Mesendoderm (in vitro differentiated cells): Measurements from ENCODE around the gene FIGN.

ENCODE experiments used
- DNase-seq: peaks from one replicate; pipeline ENCODE4 v3.0.0; 2013
- H2AK5ac ChIP-seq: 2 replicates; pipeline ENCODE4 v1.6.1; 2013; ENCODE audit warnings: low read length, inconsistent platforms
- H2BK120ac ChIP-seq: 2 replicates; pipeline ENCODE4 v1.6.1; 2013; ENCODE audit warnings: low read depth, mild to moderate bottlenecking, low read length, moderate library complexity, mixed read lengths
- H2BK15ac ChIP-seq: replicated peaks from 2 replicates; pipeline ENCODE4 v1.6.1; 2013; ENCODE audit warnings: low read depth, mild to moderate bottlenecking, moderate library complexity
- H2BK5ac ChIP-seq: 2 replicates; pipeline ENCODE4 v1.6.1; 2013; ENCODE audit warnings: low read length, inconsistent platforms
- H3K18ac ChIP-seq: 2 replicates; pipeline ENCODE4 v1.6.1; 2013; ENCODE audit warnings: mild to moderate bottlenecking, low read length, mixed read lengths
- H3K23ac ChIP-seq: one replicate; pipeline ENCODE4 v1.6.1; 2013; ENCODE audit warnings: low read length
- H3K27ac ChIP-seq: 2 replicates; pipeline ENCODE4 v1.5.1; 2013; ENCODE audit warnings: low read depth, mild to moderate bottlenecking, inconsistent platforms, low read length, moderate library complexity
- H3K27me3 ChIP-seq: 2 replicates; pipeline ENCODE4 v1.6.1; 2013; ENCODE audit warnings: low read length, control low read depth, mild to moderate bottlenecking, inconsistent platforms; ENCODE audit not compliant: insufficient read depth, poor library complexity
- H3K36me3 ChIP-seq: 2 replicates; pipeline ENCODE4 v1.6.1; 2013; ENCODE audit warnings: low read length, inconsistent platforms; ENCODE audit not compliant: control insufficient read depth, insufficient read depth
- H3K4ac ChIP-seq: one replicate; pipeline ENCODE4 v1.6.1; 2013; ENCODE audit warnings: low read depth, mild to moderate bottlenecking, low read length, moderate library complexity
- H3K4me1 ChIP-seq: 2 replicates; pipeline ENCODE4 v1.6.1; 2013; ENCODE audit warnings: low read depth, low read length, inconsistent platforms; ENCODE audit not compliant: control insufficient read depth
- H3K4me2 ChIP-seq: 2 replicates; pipeline ENCODE4 v1.6.1; 2013; ENCODE audit warnings: low read length
- H3K4me3 ChIP-seq: 2 replicates; pipeline ENCODE4 v1.5.1; 2013; ENCODE audit warnings: mild to moderate bottlenecking, low read length
- H3K56ac ChIP-seq: one replicate; pipeline ENCODE4 v1.6.1; 2013; ENCODE audit warnings: low read length
- H3K79me1 ChIP-seq: 2 replicates; pipeline ENCODE4 v1.6.1; 2013; ENCODE audit warnings: low read length, inconsistent platforms
- H3K79me2 ChIP-seq: 2 replicates; pipeline ENCODE4 v1.6.1; 2013; ENCODE audit warnings: mild to moderate bottlenecking, low read length; ENCODE audit not compliant: control insufficient read depth, insufficient read depth
- H3K9ac ChIP-seq: 2 replicates; pipeline ENCODE4 v1.6.1; 2013; ENCODE audit warnings: low read length, inconsistent platforms
- H4K5ac ChIP-seq: one replicate; pipeline ENCODE4 v1.6.1; 2013; ENCODE audit warnings: low read length
- H4K8ac ChIP-seq: one replicate; pipeline ENCODE4 v1.6.1; 2013; ENCODE audit warnings: low read depth, mild to moderate bottlenecking, control low read depth, low read length, moderate library complexity
- WGBS: extraction: QIAGEN DNeasy Blood & Tissue Kit; methylation state at CpG from one replicate; pipeline ENCODE4 v1.1.7; 2013; ENCODE audit warnings: low lambda C conversion rate, missing lambda C conversion rate; ENCODE audit not compliant: insufficient coverage; ENCODE audit errors: extremely low coverage; 5-methylcytosine and 5-hydroxymethylcytosine counted together

Gene FIGN

DNA sequence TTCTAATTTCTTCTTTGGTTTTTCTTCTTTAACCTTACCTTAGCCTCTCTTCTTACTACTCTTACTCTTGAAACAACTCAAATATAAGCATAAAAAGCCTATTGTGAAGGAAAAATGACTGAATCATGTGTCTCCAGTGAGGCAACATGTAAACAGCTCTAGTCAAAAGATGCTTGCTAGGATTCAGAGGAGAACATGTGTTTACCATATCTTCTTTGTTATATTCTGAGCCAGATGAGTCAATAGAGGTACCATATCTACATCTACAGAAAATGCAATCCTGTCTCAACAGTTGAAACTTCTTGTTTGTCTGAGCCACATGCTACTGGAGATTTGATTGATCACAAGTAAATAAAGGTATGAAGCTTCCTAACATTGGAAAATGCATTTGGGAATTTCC lies 15.9 kb upstream of the FIGN start:
- Histone ChIP-seq H3K4me1 (no peaks in the 10 kb centered on the region), H3K4me3 (no peak overlapping the region), H3K79me2 (no peaks in the 10 kb centered on the region), H3K23ac (no peak overlapping the region), H3K27ac (no peak overlapping the region), H4K8ac (no peak overlapping the region), H3K4ac (no peak overlapping the region), H3K56ac (no peak overlapping the region), H2BK120ac (no peak overlapping the region), H3K36me3 (no peaks in the 10 kb centered on the region), H3K79me1 (no peaks in the 10 kb centered on the region), H4K5ac (no peak overlapping the region), H2BK5ac (no peak overlapping the region), H3K9ac (no peak overlapping the region), H3K27me3 (no peaks in the 10 kb centered on the region), H2BK15ac (no peak overlapping the region), H2AK5ac (no peak overlapping the region), H3K4me2 (no peak overlapping the region), H3K18ac (no peak overlapping the region)
- no peak for DNase-seq

DNA sequence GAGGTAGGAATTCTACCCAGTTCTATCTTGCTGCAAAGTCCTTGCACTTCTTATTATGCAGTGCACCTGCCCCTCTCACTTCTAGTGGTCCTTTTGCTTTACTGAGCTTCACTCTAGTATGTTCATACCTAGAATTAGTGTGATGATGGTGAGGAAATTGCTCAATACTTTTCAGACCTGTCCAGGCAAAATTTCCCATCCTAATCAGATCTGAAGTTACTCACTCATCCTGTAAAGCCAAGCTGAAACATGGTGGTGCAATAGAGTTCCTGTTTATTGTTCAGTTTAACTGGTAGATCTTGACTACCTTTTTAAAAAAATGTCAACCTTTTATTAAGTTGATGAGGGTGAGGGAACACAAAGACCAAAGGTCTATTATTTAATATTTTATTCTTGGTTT lies 12.6 kb upstream of the FIGN start:
- no peak overlapping the region for H2BK15ac ChIP-seq
- H3K27me3 ChIP-seq = no peaks in the 10 kb centered on the region
- no peaks in the 10 kb centered on the region for H3K36me3 ChIP-seq
- H2AK5ac ChIP-seq = no peak overlapping the region
- H3K23ac ChIP-seq = no peak overlapping the region
- H3K4ac ChIP-seq = no peak overlapping the region
- H3K4me3 ChIP-seq = no peak overlapping the region
- no peak overlapping the region for H2BK120ac ChIP-seq
- no peak for DNase-seq
- no peaks in the 10 kb centered on the region for H3K4me1 ChIP-seq
- no peaks in the 10 kb centered on the region for H3K79me1 ChIP-seq
- H4K8ac ChIP-seq = no peak overlapping the region
- no peaks in the 10 kb centered on the region for H3K79me2 ChIP-seq
- no peak overlapping the region for H4K5ac ChIP-seq
- no peak overlapping the region for H3K4me2 ChIP-seq
- no peak overlapping the region for H3K18ac ChIP-seq
- no peak overlapping the region for H2BK5ac ChIP-seq
- no peak overlapping the region for H3K27ac ChIP-seq
- H3K9ac ChIP-seq = no peak overlapping the region
- no peak overlapping the region for H3K56ac ChIP-seq

DNA sequence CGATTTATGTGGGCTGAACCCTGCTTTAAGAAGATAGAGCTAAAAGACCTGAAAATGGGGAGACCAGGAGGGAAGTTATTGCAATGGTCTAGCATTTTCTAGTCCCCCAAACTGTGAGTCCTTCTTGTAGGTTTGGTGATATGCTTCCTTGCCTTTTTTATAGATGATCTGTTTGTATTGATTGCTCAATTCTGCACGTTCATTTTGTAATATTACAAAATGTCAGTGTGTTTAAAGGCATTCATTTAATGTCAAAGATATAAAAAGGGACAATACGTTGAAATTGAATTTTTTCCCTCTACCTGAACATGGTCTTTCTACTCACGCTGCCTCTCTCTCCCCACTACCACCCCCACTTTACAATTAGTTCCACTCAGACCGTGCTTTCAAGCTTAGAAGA lies 5.6 kb upstream of the FIGN start:
- no peak overlapping the region for H4K5ac ChIP-seq
- H2BK5ac ChIP-seq = no peak overlapping the region
- H3K9ac ChIP-seq = no peak overlapping the region
- no peaks in the 10 kb centered on the region for H3K27me3 ChIP-seq
- no peak overlapping the region for H2AK5ac ChIP-seq
- H2BK120ac ChIP-seq = no peak overlapping the region
- H4K8ac ChIP-seq = no peak overlapping the region
- no peak overlapping the region for H3K4me3 ChIP-seq
- no peaks in the 10 kb centered on the region for H3K79me1 ChIP-seq
- H3K4me1 ChIP-seq = no peaks in the 10 kb centered on the region
- H3K4me2 ChIP-seq = no peak overlapping the region
- H3K4ac ChIP-seq = no peak overlapping the region
- H3K36me3 ChIP-seq = no peaks in the 10 kb centered on the region
- no peak overlapping the region for H2BK15ac ChIP-seq
- H3K18ac ChIP-seq = no peak overlapping the region
- no peak overlapping the region for H3K27ac ChIP-seq
- no peak overlapping the region for H3K23ac ChIP-seq
- no peak overlapping the region for H3K56ac ChIP-seq
- DNase-seq = no peak
- no CpG with 5 or more reads among the region's 5 CpGs for WGBS
- no peaks in the 10 kb centered on the region for H3K79me2 ChIP-seq

DNA sequence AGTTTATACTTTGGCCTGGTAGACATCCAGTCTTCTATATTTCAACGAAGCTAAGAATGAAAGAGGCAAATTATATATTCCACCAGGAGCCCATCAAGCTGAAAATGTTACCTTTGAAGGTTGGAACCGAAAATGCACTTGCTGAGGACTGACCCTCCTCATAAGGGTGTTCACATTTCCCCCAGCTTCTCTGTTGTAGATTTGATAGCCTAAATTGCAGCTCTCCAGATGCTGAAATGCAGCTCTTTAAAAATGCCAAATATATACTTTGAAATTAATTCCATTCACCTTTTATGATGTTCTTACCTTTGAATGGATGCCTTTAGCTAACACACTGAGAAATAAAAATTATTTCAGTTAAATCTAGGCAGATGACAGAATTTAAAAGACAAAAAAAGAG lies 1.8 kb upstream of the FIGN start:
- H3K4me2 ChIP-seq = no peak overlapping the region
- H2BK15ac ChIP-seq = no peak overlapping the region
- H3K9ac ChIP-seq = no peak overlapping the region
- no peaks in the 10 kb centered on the region for H3K4me1 ChIP-seq
- no peak overlapping the region for H3K23ac ChIP-seq
- no peak overlapping the region for H3K27ac ChIP-seq
- no peak overlapping the region for H3K18ac ChIP-seq
- H3K79me1 ChIP-seq = peaks cover 2% of the 10 kb centered on the region
- no peak overlapping the region for H3K4ac ChIP-seq
- no peaks in the 10 kb centered on the region for H3K27me3 ChIP-seq
- no peak overlapping the region for H4K5ac ChIP-seq
- H2BK120ac ChIP-seq = no peak overlapping the region
- H2AK5ac ChIP-seq = no peak overlapping the region
- H3K36me3 ChIP-seq = no peaks in the 10 kb centered on the region
- H3K56ac ChIP-seq = no peak overlapping the region
- peaks cover 10% of the 10 kb centered on the region for H3K79me2 ChIP-seq
- no peak overlapping the region for H4K8ac ChIP-seq
- DNase-seq = no peak
- no peak overlapping the region for H2BK5ac ChIP-seq
- no peak overlapping the region for H3K4me3 ChIP-seq
- WGBS = no CpG with 5 or more reads among the region's 2 CpGs

DNA sequence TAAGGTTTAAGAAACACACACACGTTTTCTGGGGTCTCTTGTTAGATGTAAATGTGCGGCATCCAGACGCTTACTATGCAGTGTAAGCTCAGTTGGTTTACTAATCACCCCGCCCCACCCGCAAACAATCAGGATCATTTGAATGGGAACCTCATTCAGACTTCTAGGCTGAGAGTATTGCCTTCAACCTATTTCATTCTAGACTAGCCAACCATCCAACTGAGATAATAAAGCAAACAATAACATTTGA lies 1.3 kb upstream of the FIGN start:
- no CpG with 5 or more reads among the region's 5 CpGs for WGBS
- no peaks in the 10 kb centered on the region for H3K4me1 ChIP-seq
- H3K4me3 ChIP-seq = peak overlapping the region; percentile 71
- no peak overlapping the region for H2BK15ac ChIP-seq
- H3K79me2 ChIP-seq = peaks cover 10% of the 10 kb centered on the region
- H3K27ac ChIP-seq = peak overlapping the region; percentile 99
- no peak overlapping the region for H3K4ac ChIP-seq
- peak overlapping the region; percentile 98 for H3K18ac ChIP-seq
- no peak overlapping the region for H3K23ac ChIP-seq
- no peak for DNase-seq
- H4K5ac ChIP-seq = no peak overlapping the region
- peak overlapping the region; percentile 99 for H3K56ac ChIP-seq
- no peak overlapping the region for H2BK5ac ChIP-seq
- H4K8ac ChIP-seq = no peak overlapping the region
- peak overlapping the region; percentile 95 for H3K4me2 ChIP-seq
- H2AK5ac ChIP-seq = no peak overlapping the region
- no peaks in the 10 kb centered on the region for H3K36me3 ChIP-seq
- no peaks in the 10 kb centered on the region for H3K27me3 ChIP-seq
- H2BK120ac ChIP-seq = no peak overlapping the region
- peak overlapping the region; percentile 75 for H3K9ac ChIP-seq
- H3K79me1 ChIP-seq = peaks cover 2% of the 10 kb centered on the region

DNA sequence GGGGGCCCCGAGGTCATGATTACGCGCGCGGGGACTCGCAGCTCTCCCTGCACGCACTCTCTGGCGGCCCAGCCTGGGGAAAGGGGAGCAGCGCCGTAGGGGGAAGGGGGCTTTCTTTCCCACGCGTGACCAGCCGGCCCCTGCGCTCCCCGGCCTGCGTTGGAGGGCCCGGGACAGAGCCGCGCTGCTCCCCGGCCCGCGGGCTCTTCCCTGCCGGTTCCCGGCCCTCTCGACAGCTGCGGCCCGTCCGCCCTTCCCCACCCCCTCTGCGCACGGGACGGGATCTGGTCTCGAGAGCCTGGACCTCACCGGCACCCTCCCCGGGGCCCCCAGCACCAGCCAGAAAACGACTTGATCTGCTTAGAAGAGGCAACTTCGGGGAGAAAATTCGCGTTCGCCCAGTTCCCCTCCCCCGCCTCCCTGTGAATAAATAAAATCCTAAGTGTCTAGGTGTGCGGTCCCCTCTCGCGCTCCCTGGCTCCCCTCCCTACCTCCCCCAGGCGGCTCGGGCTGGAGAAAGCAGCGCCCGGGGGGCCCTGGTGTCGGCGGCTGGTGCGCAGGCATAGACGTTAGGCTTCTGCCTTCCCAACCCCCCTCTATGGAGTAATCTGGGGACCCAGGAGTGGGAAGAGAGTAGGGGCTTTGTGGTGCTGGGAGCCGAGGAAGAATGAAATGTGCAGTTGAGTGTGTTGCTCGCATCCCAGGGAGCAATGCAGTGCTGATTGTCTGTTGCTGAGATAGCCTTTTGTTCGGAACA lies 803 bp upstream of the FIGN start:
- H3K27ac ChIP-seq = peak overlapping the region; percentile 99
- peak overlapping the region; percentile 98 for H3K18ac ChIP-seq
- peaks cover 12% of the 10 kb centered on the region for H3K79me2 ChIP-seq
- H4K5ac ChIP-seq = no peak overlapping the region
- H3K4me2 ChIP-seq = peak overlapping the region; percentile 95
- H3K4me3 ChIP-seq = peak overlapping the region; percentile 71
- no peaks in the 10 kb centered on the region for H3K36me3 ChIP-seq
- WGBS = no CpG with 5 or more reads among the region's 54 CpGs
- peak; percentile 86 for DNase-seq
- H3K4ac ChIP-seq = peak overlapping the region; percentile 98
- H3K9ac ChIP-seq = peak overlapping the region; percentile 75
- H3K79me1 ChIP-seq = peaks cover 2% of the 10 kb centered on the region
- H2BK15ac ChIP-seq = no peak overlapping the region
- H2BK120ac ChIP-seq = peak overlapping the region; percentile 90
- no peaks in the 10 kb centered on the region for H3K27me3 ChIP-seq
- H2AK5ac ChIP-seq = no peak overlapping the region
- H2BK5ac ChIP-seq = peak overlapping the region; percentile 90
- peak overlapping the region; percentile 99 for H3K56ac ChIP-seq
- H3K23ac ChIP-seq = peak overlapping the region; percentile 54
- H4K8ac ChIP-seq = peak overlapping the region; percentile 77
- no peaks in the 10 kb centered on the region for H3K4me1 ChIP-seq
